Activated gamma-delta T cell treated with Interleukin-2 at 50 U/mL for 16 hours (primary cell): Measurements from ENCODE around the gene KLF13.

Experiments used
- DNase-seq: peaks from one replicate; pipeline ENCODE4 v3.0.0-alpha.2; 2020

KLF13 gene

DNA sequence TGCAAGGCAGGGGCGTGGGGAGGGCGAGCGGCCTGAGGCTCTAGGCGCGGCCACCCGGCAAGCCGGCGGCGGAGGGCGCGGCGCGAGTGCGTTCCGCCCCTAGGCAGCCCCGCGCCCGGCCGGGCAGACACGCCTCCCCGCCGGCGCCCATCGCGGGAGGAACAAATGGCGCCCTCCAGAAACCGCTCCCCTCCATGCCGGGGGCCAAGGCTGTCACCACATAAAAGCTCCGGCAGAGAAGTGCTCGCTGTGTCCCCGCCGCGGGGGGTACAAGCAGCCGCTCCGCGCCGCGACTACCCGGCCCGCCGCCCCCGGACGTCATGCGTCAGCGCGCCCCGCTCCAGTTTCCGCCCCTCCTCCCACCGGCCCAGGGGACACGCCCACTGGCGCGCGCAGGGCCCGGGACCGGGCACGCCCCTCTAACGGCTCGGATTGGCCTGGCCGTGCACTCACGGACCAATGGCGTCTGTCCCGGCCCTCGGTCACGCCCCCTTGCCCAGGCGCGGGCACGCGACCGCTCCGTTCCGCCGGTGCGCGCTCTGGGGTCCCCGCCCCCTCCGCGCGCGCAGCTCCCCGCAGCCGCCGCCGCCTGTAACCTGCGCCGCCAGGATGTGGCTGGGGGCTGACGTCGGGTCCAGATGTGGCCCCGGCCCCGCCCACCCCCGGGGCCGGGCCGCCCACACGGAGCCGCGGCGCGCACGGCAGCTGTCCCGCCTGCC, at the start of gene KLF13:
Gene KLF13 (plus strand): TSS at position 680 of the 719 bp plus-strand sequence. CDS start 378 bp downstream, outside the sequence.
- DNase-seq, result peak; percentile 100

DNA sequence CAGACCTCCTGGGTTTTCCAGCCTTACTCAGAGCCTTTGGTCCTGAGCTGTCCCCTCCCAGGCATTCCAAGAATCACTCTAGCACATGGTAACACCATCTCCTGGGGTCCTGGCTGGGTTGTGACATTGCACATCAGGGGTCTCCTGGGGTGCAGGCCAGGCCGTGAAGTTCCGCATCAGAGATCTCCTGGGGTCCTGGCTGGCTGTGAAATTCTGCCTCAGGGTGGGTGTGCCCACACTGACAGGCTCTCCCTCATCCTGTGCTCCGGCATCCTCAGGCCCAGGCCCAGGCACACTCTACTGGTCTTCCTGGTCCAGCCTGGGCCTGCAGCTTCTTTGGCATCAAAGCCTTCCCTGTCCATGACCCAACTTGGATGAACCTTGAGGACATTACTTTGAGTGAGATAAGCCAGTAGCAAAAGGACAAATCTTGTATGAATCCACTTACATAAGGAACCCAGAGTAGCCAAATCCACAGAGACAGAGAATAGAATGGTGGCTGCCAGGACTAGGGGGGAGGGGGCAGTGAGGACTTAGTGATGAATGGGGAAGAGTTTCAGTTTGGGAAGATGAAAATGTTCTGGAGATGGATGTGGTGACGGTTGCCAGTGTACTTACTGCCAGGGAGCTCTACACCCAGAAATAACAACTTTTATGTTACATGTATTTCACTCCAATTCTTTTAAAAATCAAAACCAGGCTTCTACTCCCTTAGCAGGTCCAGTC, 49.1 kb upstream of the KLF13 start:
- DNase-seq, result no peak

DNA sequence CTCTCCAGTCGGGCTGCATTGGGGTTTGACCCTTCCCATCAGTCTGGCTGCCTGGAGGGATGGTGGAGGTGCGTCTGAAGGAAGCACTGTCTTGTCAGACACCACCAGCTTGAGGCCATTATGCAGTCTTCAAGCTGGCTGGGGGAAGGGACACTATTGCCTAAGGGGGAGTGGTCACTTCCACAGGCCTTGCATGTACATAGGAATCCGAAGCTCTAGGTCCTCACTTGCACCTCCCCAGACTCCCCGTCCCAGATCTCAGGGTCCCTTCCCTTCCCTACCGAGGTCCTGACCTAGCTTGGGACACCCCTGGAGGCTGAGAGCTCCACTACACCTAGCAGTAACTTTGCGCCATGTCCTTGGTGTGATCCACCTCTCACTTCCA, 48.6 kb upstream of the KLF13 start:
- DNase-seq, result no peak

DNA sequence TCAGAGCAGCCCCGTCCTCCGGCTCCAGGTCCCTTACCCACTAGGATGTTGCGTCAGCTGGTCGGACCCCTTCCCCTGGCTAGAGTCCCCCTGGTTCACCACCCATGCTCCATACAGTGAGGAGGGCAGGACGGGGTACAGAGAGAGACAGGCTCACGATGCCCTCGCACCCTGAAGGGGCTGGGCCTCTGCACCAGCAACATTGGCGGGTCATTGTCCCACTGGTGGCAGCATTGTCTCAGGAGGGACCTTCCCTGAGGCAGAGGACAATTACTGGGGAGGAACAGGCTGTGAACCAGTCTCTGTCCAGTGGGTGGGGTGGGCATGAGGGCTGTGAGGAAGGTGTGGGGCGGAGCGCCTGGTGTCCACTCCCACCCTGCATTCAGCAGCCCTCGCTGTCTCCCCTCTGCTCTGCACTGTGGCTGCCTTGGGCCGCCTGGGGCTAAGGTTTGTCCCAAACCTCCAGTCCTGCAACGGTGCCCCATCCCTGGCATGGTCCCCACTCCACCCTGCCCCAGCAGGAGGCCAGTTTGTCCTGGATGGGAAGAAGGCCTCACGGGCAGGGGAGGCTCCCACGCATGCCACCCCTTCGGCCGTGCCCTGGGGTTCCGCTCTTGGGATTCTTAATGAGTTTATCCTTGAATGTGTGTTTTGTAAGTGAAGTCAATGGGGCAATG, 48.0 kb upstream of the KLF13 start:
- DNase-seq, result no peak

DNA sequence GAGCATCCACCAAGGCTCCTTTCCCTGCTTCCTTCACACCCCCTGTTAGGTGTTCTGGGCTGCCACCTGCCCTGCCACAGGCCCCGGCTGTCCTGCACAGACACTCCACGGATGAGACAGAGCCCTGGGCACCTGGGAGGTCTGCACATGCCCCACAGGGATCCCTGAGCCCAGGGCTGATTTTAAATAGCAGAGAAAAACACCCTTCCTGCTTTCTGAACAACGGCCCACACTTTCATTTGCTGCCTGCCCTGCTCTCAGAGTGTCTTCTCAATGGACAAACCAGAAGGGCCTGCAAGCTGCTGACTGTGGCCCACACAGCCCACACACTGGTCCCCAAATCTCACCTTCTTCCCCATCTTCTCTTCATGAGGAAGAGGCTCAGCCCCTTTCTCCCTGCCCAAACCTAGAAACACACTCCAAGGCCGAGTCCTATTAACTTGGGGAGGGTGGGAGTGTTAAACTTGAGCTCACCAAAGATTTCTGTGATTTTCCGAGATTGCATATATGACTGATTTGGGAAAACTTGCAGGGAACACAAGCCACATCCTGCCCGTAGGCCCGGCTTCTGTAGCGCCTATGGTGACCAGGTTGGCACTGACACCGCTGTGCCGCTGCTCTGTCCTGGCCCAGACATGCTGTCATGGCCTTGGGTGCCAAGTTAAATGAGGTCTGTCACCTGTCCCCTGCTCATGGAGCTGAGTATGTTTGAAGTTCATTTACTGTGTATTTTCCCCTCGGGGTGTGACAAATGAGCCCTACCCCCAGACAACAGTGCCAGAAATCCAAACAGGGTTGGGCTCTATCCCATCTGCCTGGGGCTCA, 47.2 kb upstream of the KLF13 start:
- no peak for DNase-seq

DNA sequence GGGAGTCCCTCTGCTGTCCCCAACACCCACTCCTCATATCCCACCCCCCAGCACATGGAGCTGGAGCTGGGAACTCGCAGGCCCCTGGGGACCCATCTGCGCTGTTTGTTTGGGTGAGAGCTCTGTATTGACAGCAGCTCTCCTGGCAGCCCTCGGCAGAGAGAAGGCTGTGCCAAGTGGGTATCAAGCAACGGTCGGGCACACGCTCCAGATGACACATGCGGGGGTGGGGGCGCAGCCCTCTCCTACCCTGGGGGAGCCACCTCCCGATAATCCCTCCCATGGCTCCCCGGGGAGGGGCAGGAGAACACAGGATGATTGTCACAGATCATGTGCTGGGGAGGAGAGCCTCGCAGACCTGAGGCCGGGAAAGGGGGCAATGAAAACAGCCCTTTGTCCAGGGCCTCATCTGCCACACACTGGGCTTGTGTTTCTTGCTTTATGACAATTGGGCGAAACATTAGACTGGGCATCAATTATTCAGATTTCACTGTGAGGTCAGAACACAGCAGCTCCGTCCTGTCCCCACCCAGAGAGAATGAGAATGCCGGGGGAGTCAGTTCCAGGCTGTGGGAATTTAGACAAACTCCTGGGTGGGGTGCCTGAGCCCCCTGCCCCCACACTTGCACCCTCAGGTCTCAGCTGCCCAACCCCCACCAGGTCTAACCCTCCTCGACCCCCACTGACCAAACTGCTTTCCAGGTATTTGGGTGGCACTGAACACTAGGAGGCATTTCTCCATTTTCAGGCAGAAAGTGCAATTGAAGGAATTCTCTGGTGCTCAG, 46.4 kb upstream of the KLF13 start:
- no peak for DNase-seq

DNA sequence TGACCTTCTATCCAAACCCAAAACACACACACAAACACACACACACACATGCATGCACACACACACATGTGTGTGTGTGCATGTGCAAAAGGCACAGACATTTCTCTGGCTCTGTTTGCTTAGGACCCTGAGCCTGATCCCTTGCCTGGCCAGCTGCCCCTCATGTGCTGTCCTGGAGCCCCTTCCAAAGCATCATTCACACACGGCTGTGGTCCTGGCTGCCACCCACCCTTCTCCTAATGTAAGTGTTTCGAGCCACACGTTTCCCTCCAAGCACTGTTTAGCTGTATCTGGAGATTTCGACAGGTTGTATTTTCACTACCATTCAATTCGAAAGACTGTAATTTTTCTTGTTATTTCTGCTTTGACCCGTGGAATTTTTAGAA, 45.8 kb upstream of the KLF13 start:
- DNase-seq, result no peak

DNA sequence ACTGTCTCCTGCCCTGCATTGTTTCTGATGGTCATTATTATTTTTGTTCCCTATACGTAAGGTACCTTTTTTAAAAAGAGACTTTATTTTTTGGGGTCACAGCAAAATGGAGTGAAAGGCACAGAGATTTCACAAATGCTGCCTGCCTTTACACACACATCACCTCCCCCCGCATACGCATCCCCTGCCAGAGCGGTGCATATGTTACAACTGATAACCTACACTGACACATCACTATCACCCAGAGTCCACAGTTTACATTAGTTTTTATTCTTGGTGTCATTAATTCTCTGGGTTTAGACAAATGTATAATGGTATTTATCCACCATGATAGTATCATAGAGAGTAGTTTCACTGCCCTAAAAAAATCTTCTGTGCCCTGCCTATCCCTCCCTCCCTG, 43.6 kb upstream of the KLF13 start:
- no peak for DNase-seq

DNA sequence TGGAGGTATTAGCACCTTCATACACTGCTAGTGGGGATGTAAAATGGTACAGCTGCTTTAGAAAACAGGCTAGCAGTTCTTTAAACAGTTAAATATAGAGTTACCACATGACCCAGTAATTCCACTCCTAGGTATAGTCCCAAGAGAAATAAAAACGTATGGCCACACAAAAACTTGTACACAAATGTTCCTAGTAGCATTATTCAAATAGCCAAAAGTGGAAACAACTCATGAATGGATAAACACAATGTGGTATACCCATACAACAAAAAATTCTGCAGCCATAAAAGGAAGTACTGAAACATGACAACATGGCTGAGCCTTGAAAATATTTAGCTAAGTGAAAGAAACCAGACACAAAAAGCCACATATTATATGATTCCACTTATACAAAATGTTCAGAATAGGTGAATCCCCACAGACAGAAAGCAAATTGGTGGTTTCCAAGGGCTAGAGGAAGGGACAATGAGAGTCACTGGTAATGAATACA, 40.8 kb upstream of the KLF13 start:
- no peak for DNase-seq

DNA sequence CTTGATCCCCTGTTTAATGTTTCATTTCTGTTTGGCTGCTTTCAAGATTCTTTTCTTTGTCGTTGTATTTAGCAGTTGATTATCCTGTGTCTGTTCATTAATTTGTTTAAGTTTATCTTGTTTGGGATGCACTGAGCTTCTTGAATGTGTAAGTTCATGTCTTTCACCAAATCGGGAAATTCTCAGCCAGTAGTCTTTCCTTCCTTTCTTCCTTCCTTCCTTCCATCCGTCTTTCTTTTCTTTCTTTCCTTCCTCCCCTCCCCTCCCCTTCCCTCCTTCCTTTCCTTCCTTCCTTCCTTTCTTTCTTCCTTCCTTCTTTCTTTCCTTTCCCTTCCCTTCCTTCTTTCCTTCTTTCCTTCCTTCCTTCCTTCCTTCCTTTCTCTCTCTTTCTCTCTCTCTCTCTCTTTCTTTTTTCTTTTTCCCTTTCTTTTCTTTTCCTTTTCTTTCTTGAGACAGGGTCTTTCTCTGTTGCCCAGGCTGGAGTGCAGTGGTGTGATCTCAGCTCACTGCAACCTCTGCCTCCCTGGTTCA, 35.5 kb upstream of the KLF13 start:
- no peak for DNase-seq

DNA sequence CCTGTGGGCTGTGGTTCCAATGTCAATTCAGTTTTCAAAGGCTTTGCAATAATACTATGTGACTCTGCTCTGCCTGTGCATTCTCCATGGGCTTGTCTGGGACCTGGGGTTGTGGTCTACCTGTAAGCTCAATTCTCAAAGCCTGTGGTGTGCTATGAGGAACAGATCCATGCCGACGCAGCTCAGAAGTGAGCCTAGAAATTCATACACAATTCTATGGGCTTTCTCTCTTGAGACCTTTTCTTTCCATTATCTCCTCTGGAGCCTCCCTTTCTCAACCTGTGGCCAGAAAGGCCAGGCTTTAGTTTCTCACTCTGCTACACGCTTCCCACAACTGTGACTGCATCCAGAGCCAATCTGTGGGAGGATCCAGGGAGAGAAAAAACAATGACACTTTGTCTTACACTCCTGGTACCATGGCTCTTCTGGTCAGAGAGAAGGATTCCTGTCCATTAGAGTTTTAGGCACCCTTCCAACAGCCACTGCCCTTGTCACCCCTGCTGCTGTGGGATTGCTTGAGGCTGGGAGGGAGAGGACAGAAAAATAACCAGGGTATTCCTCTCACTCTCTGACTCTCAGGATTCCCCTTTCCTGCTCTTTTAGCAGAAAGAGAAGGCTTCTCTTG, 34.1 kb upstream of the KLF13 start:
- no peak for DNase-seq

DNA sequence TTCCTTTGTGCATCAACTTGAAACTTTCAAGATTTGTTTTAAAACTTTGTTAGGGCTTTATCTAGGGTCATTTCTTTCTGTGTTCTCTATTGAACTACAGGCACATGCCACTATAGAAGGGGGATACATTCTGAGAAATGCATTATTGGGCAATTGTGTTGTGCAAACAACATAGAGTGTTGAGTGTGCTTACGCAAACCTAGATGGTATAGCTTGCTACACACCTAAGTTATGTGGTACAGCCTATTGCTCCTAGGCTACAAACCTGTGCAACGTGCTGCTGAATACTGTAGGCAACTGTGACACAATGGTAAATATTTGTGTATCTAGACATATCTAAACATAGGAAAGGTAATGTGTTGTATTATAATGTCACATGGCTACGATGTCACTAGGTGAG, 33.0 kb upstream of the KLF13 start:
- no peak for DNase-seq

DNA sequence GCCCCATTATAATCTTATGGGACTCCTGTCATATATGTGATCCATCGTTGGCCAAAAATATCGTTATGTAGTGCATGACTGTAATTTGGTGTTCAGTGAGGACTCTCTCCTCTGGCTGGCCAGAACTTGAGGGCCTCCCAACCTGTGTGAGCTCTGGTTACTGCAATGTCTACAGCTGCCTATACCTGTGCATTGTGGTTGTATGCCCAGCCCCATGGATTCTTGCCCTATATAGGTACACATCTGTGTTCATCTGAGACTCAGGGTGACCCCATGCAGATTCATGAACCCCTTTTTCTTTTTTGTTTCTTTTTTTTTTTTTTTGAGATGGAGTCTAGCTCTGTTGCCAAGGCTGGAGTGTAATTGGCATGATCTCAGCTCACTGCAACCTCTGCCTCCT, 32.6 kb upstream of the KLF13 start:
- no peak for DNase-seq

DNA sequence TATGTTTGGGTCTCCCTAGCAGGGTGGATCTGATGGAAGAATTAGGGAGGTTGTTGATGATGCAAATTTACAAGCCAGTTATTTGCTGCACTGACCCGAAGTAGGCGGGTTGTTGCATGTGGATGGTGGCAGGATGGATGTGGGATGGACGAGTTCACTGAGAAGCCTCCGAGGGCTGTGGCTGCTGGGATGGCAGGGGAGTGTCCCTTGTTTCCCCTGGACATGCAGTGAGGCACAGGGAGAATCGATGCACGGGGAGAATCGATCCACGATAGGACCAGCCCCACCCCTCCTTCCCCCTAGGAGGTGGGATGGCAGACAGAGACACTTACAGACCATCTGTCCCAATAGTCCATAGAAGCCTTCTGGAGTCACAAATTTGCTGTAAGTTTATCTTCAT, 31.0 kb upstream of the KLF13 start:
- DNase-seq, result no peak

DNA sequence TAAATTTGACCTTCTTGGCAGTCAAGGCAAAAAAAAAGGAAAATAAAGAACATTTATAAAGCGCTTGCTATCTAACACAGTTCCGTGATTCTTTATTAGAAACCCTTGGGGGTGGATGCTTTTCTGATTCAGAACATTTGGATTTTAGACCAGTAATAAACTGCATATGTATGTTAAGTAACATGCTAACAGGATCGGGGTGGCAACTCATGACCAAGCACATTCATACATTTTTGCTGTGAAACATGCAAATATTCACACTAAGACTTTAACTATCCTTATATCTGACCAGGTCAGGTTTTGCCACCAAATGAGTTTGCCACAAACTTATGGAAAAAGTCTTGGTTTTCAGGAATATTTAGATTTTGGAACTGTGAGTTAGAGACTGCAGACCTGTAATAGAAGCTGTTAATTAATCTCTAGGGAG, 30.4 kb upstream of the KLF13 start:
- DNase-seq, result no peak

DNA sequence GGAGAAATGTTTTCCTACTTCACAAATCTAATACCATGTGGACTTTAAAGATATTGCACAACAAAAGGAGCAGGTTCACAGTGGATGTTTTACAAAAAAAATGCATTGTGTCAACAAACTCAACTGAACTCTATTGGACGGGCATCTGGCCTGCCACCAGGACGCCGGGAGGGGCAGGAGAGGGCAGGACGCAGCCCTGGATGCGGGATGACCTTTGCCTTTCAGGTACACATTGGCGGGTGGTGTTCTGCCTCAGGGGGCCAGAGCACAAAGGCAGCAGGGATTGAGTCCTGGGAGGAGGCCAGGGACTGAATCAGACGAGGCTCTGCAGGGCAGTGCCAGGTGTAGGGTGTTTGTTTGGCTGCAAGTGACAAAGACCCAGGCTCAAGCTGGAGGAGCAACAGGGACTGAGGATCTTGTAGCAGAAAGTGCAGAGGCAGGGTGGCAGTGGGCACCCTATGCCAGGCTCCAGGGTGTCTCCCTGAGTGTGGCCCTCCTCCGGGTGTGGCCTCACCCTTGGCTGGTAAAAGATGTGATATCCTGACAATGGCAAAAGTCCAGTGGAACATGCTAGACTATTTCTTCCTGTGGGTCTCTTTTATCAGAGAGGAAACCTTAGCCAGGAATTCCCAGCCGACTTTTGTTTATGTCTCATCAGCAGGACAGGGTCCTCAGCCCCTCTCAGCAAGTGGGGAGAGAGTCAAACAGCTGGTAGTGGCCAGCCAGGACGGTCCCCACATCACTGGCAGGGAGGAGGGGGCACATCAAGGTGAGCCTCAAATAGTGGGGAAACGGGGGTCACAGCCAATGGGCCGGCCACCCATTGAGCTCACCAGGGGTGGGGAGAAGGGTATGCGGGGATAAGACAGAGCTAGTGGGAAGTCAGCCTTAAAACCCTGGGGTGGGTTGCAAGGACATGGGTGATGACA, 29.7 kb upstream of the KLF13 start:
- DNase-seq, result no peak

DNA sequence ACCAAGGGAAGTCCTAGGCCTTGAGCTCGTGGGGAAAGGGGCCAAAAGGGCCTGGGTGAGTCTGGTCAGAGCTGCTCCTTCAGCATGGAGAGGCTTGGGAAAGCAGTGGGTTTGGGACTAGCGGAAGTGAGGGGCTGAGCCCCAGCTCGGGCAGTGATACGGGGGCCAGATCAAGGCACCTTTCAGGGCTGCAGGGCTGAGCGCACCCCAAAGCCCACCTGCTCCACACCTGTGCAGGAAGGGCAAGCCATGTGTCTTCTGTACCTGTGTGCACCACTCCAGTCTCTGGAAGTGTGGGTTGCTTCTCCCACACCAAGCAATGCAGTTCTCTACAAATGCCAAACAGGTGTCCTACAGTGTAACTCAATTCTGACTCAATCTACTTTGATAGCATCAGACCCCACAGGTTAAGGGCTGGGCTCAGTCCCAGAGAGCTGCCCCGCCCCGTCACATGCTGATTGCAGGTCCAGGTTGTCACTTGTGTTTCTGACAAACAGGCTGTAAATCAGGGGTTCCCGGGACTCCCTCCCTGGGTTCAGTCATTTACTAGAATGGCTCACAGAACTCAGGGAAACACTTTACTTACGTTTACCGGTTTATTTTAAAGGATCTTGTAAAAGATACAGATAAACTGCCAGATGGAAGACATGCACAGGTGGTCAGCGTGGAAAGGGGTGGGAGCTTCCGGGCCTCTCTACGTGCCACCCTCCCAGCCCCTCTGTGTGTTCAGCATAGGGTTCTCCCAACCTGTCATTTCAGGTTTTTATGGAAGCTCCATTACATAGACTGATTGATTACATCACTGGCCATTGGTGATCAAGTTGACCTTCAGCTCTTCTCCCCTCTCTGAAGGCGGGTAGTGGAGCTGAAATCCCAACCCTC, 28.8 kb upstream of the KLF13 start:
- DNase-seq, result no peak

DNA sequence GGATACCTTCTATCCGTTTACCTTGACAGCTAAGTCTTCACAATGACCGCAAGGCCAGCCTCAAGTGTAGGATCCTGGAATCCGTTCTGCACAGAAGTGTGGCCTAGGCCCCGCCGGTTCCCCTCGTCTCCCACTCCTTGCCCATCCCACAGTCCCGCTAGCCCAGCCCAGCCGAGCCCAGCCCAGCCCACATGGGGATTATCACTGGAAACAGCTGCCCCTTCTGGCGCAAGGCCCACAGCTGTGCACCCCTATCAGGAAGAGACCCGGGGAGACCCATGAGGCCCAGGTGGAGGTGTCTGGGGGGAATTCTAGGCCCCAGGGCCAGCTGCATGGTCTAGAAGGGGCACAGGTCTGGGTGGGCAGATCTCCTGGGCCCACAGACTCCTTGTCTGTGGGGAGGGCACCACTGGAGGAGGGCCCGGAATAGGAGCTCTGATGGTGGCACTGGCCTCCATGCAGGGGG, 27.9 kb upstream of the KLF13 start:
- DNase-seq, result no peak

DNA sequence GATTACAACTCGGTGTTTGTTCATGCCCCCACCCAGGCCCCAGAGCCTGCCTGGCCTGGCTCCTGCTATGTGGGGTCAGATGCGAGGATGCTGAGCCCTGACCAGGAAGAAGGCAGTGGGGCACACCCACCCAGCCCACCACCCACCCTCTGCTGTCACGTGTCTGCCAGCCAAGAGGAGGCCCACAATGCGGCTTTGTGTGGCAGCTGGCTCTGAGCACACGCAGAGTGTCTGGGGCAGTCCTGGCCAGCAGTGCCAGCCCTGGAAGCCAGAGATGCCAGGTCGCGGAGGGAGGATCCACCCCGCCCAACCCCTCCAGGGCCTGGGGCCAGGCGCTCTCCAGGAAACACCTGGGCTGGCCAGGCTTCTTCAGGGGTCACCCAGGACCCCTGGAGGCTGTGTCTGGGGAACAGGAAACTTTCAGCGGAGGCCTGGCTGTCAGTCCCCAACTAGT, 26.4 kb upstream of the KLF13 start:
- no peak for DNase-seq
